CD8-positive, alpha-beta memory T cell (primary cell): ENCODE measurements around the gene CPZ. TPM values are rescaled to one million over a fixed set of nuclear protein-coding genes. Genes with fewer than 3 reads are reported as not detected.

Experiments
- CTCF ChIA-PET: fragments of 350-600 bp; sonication (Branson Sonifier 250); formaldehyde crosslinking; loops from one replicate; lab custom pipeline; 2021; ENCODE audit warnings: antibody characterized with exemption; lab: Charles Lee
- POLR2A ChIA-PET: fragments of 350-600 bp; sonication (Branson Sonifier 250); formaldehyde crosslinking; loops from one replicate; lab custom pipeline; 2021; ENCODE audit warnings: antibody characterized with exemption; lab: Charles Lee
- DNase-seq, 5 donors: peaks; one replicate each; pipeline versions ENCODE4 v3.0.0 to v3.0.0-alpha.2; 2020 to 2022; ENCODE audit warnings: mixed read lengths in 1 of 5
- H3K27ac ChIP-seq: one replicate; pipeline ENCODE4 v1.7.0; 2013; ENCODE audit warnings: low read depth, mild to moderate bottlenecking, low read length, moderate library complexity
- H3K27me3 ChIP-seq: 2 replicates; pipeline ENCODE4 v1.7.0; 2013; ENCODE audit warnings: low read length, mild to moderate bottlenecking; ENCODE audit not compliant: insufficient read depth, poor library complexity, severe bottlenecking
- H3K36me3 ChIP-seq: 2 replicates; pipeline ENCODE4 v1.7.0; 2013; ENCODE audit warnings: mild to moderate bottlenecking, low read length, moderate library complexity; ENCODE audit not compliant: insufficient read depth
- H3K4me1 ChIP-seq: 2 replicates; pipeline ENCODE4 v1.7.0; 2013; ENCODE audit warnings: mild to moderate bottlenecking, low read length, moderate library complexity; ENCODE audit not compliant: insufficient read depth
- H3K4me3 ChIP-seq: 2 replicates; pipeline ENCODE4 v1.7.0; 2013; ENCODE audit warnings: mild to moderate bottlenecking, low read length
- H3K9me3 ChIP-seq: 2 replicates; pipeline ENCODE4 v1.7.0; 2013; ENCODE audit warnings: mild to moderate bottlenecking, low read length
- H3K27ac Mint-ChIP-seq, 8 donors: one replicate each; pipeline ENCODE4 v1.8.0; 2020 to 2021; ENCODE audit warnings: mixed read lengths in 8 of 8, mild to moderate bottlenecking in 6 of 8, inconsistent platforms in 3 of 8, moderate library complexity in 3 of 8
- H3K27me3 Mint-ChIP-seq, 2 donors: one replicate each; pipeline ENCODE4 v1.8.0; 2020 to 2021; ENCODE audit warnings: mixed read lengths in 2 of 2, mild to moderate bottlenecking in 1 of 2, moderate library complexity in 1 of 2
- H3K36me3 Mint-ChIP-seq, 3 donors: one replicate each; pipeline ENCODE4 v1.8.0; 2020 to 2021; ENCODE audit warnings: mixed read lengths in 3 of 3, inconsistent platforms in 1 of 3, mild to moderate bottlenecking in 1 of 3
- H3K4me1 Mint-ChIP-seq, 3 donors: one replicate each; pipeline ENCODE4 v1.8.0; 2020 to 2021; ENCODE audit warnings: mixed read lengths in 3 of 3, inconsistent platforms in 1 of 3, mild to moderate bottlenecking in 1 of 3
- H3K4me3 Mint-ChIP-seq, 7 donors: one replicate each; pipeline ENCODE4 v1.8.0; 2020 to 2021; ENCODE audit warnings: mixed read lengths in 7 of 7, mild to moderate bottlenecking in 6 of 7, moderate library complexity in 4 of 7, inconsistent platforms in 2 of 7
- H3K9me3 Mint-ChIP-seq, 5 donors: one replicate each; pipeline ENCODE4 v1.8.0; 2020 to 2022; ENCODE audit warnings: mixed read lengths in 5 of 5, mild to moderate bottlenecking in 3 of 5, moderate library complexity in 2 of 5, inconsistent platforms in 1 of 5
- polyA plus RNA-seq: library from polyadenylated mRNA; unstranded; fragments of 300-500 nt; fragmentation: Illumina TruSeq; gene quantifications from one replicate; pipeline ENCODE4 v1.2.3, GENCODE V29; 2021
- total RNA-seq, 2 experiments: library from RNA; stranded (reverse); gene quantifications; one replicate each; pipeline ENCODE4 v1.2.3, GENCODE V29; 2021

The CPZ gene
- total and polyA plus RNA-seq, 3 experiments from 2014 or later: not detected

- CTCF ChIA-PET: no interaction called here
- Histone ChIP-seq H3K9me3 (no peaks in the 10 kb centered on the region), H3K27ac (no peak within 1 kb of the TSS), H3K4me3 (no peak within 1 kb of the TSS), H3K27me3 (no peaks in the 10 kb centered on the region), H3K36me3 (no peaks in the 10 kb centered on the region), H3K4me1 (no peaks in the 10 kb centered on the region)
- DNase-seq: no peak
- POLR2A ChIA-PET: no interaction called here
- Mint-ChIP-seq H3K36me3 (no peaks in the 10 kb centered on the region), H3K4me3 (no peak within 1 kb of the TSS), H3K4me1 (no peaks in the 10 kb centered on the region), H3K9me3 (no peaks in the 10 kb centered on the region), H3K27me3 (peaks cover 11 to 26% of the 10 kb centered on the region in 2 donors), H3K27ac (no peak within 1 kb of the TSS)
Observed at GRCh38 chr4:8580321-8581093, 12.1 kb upstream of the CPZ start, which contains the start of gene GPR78. GPR78 (plus strand) TSS chr4:8580392; CDS start chr4:8580983, 591 bp downstream.

GRCh38 chr4:8581094-8581861 is 11.3 kb upstream of the CPZ start:
- Mint-ChIP-seq H3K9me3 (no peaks in the 10 kb centered on the region), H3K36me3 (no peaks in the 10 kb centered on the region), H3K27ac (no peak overlapping the region), H3K4me1 (no peaks in the 10 kb centered on the region), H3K4me3 (no peak overlapping the region), H3K27me3 (peaks cover 13 to 25% of the 10 kb centered on the region in 2 donors)
- no peaks in the 10 kb centered on the region for H3K27me3 ChIP-seq
- H3K27ac ChIP-seq: no peak overlapping the region
- ChIA-PET POLR2A (no interaction called here), CTCF (no interaction called here)
- no peaks in the 10 kb centered on the region for H3K36me3 ChIP-seq
- DNase-seq: no peak
- no peak overlapping the region for H3K4me3 ChIP-seq
- H3K4me1 ChIP-seq: no peaks in the 10 kb centered on the region
- no peaks in the 10 kb centered on the region for H3K9me3 ChIP-seq

DNA sequence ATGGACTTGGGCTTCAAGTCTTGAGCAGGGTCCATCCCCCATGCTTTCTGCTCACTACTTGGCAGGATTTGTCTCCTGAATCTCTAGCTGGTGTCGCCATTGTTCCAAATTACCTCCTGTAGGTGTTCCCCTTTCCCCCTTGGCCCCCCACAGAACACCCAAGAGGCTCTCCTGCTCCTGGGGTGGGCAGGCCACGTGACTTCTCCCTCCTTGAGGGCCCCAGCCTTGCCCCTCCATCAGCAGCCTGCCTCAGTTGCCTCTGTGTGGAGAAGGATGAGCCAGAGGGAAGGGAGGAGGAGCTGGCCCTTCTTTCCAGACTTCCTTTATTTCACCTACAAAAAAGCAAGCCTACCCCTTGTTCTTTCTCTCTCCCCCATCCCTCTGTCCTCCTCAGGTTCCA is 10.5 kb upstream of the CPZ start:
- DNase-seq: no peak
- no peaks in the 10 kb centered on the region for H3K9me3 ChIP-seq
- H3K27me3 Mint-ChIP-seq: peaks cover 17 to 26% of the 10 kb centered on the region in 2 donors
- H3K4me3 Mint-ChIP-seq: no peak overlapping the region
- H3K9me3 Mint-ChIP-seq: no peaks in the 10 kb centered on the region
- no peaks in the 10 kb centered on the region for H3K36me3 ChIP-seq
- ChIA-PET CTCF (no interaction called here), POLR2A (no interaction called here)
- H3K36me3 Mint-ChIP-seq: no peaks in the 10 kb centered on the region
- H3K27ac Mint-ChIP-seq: no peak overlapping the region
- no peak overlapping the region for H3K27ac ChIP-seq
- H3K4me1 ChIP-seq: no peaks in the 10 kb centered on the region
- H3K4me3 ChIP-seq: no peak overlapping the region
- H3K4me1 Mint-ChIP-seq: no peaks in the 10 kb centered on the region
- H3K27me3 ChIP-seq: no peaks in the 10 kb centered on the region

GRCh38 chr4:8582436-8582835 is 10.1 kb upstream of the CPZ start:
- Histone ChIP-seq H3K36me3 (no peaks in the 10 kb centered on the region), H3K9me3 (no peaks in the 10 kb centered on the region), H3K4me1 (no peaks in the 10 kb centered on the region), H3K27me3 (no peaks in the 10 kb centered on the region), H3K4me3 (no peak overlapping the region), H3K27ac (no peak overlapping the region)
- Mint-ChIP-seq H3K27ac (no peak overlapping the region), H3K9me3 (no peaks in the 10 kb centered on the region), H3K4me1 (no peaks in the 10 kb centered on the region), H3K36me3 (no peaks in the 10 kb centered on the region), H3K27me3 (peaks cover 17 to 22% of the 10 kb centered on the region in 2 donors), H3K4me3 (no peak overlapping the region)
- ChIA-PET CTCF (no interaction called here), POLR2A (no interaction called here)
- no peak for DNase-seq

GRCh38 chr4:8582941-8583654 is 9.5 kb upstream of the CPZ start:
- Mint-ChIP-seq H3K9me3 (no peaks in the 10 kb centered on the region), H3K4me3 (no peak overlapping the region), H3K27ac (no peak overlapping the region), H3K36me3 (no peaks in the 10 kb centered on the region), H3K4me1 (no peaks in the 10 kb centered on the region), H3K27me3 (peaks cover 16 to 17% of the 10 kb centered on the region in 2 donors)
- no peaks in the 10 kb centered on the region for H3K36me3 ChIP-seq
- ChIA-PET POLR2A (no interaction called here), CTCF (no interaction called here)
- H3K4me1 ChIP-seq: no peaks in the 10 kb centered on the region
- DNase-seq: no peak
- H3K27me3 ChIP-seq: no peaks in the 10 kb centered on the region
- H3K27ac ChIP-seq: no peak overlapping the region
- H3K4me3 ChIP-seq: no peak overlapping the region
- H3K9me3 ChIP-seq: no peaks in the 10 kb centered on the region

- Mint-ChIP-seq H3K36me3 (no peaks in the 10 kb centered on the region), H3K9me3 (no peaks in the 10 kb centered on the region), H3K4me3 (no peak overlapping the region), H3K4me1 (no peaks in the 10 kb centered on the region), H3K27me3 (peaks cover 17 to 19% of the 10 kb centered on the region in 2 donors), H3K27ac (no peak overlapping the region)
- Histone ChIP-seq H3K36me3 (no peaks in the 10 kb centered on the region), H3K27ac (no peak overlapping the region), H3K4me1 (no peaks in the 10 kb centered on the region), H3K4me3 (no peak overlapping the region), H3K27me3 (no peaks in the 10 kb centered on the region), H3K9me3 (no peaks in the 10 kb centered on the region)
- ChIA-PET CTCF (no interaction called here), POLR2A (no interaction called here)
- no peak for DNase-seq
Observed at GRCh38 chr4:8583655-8584025, 8.9 kb upstream of the CPZ start.

DNA sequence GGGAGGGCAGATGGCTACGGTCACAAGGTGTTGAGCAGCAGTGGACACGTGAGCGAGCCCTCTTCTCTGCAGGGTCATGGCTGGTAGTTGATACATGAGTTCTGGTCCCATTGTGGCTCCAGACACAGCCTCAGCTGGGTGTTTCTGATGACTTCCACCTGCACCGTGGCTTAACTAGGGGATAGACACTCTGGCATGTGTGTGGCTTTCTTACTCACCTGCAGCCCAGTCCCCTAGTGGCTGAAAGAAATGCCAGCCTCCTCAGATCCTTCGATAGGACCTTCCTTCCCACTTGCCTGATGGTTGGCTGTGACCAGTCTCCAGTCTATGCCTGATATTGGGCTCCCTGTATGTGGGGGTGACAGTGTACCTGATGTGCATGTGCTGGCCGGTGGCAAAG is 7.4 kb upstream of the CPZ start:
- Mint-ChIP-seq H3K27me3 (peaks cover 13% of the 10 kb centered on the region in 2 donors), H3K4me1 (no peaks in the 10 kb centered on the region)
- CTCF ChIA-PET: no interaction called here

DNA sequence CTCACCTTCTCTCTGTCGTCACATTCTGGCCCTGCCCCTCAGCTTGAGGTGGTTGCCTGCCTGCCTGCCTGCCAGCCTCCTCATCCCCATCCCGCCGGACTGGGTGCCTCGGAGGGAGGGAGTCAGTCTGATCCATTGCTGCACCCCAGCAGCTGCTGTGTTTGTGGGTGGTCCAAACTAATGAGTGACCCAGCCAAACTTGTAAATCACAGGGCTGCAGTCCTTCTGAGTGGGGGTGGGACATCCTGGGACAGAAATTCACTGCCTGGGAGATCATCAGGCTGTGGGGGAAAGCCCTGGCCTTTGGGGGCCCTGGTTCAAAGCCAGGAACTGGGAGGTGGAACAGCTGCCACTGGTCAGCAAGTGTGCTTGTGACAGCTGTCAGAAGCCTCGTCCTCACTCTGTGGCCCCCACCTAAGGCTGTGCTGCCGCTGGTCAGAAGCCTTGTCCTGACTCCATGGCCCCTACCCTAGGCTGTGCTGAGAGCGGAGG is 6.8 kb upstream of the CPZ start:
- no peak overlapping the region for H3K4me3 Mint-ChIP-seq
- Histone ChIP-seq H3K4me3 (no peak overlapping the region), H3K9me3 (no peaks in the 10 kb centered on the region), H3K27me3 (no peaks in the 10 kb centered on the region), H3K4me1 (no peaks in the 10 kb centered on the region), H3K36me3 (no peaks in the 10 kb centered on the region), H3K27ac (no peak overlapping the region)
- peaks cover 13 to 15% of the 10 kb centered on the region in 2 donors for H3K27me3 Mint-ChIP-seq
- no peaks in the 10 kb centered on the region for H3K36me3 Mint-ChIP-seq
- H3K9me3 Mint-ChIP-seq: no peaks in the 10 kb centered on the region
- ChIA-PET POLR2A (no interaction called here), CTCF (no interaction called here)
- DNase-seq: no peak
- H3K4me1 Mint-ChIP-seq: no peaks in the 10 kb centered on the region
- H3K27ac Mint-ChIP-seq: no peak overlapping the region

More for the DNA sequence above, 7.4 kb upstream of the CPZ start:
- POLR2A ChIA-PET: no interaction called here
- Histone ChIP-seq H3K4me3 (no peak overlapping the region), H3K27me3 (no peaks in the 10 kb centered on the region), H3K4me1 (no peaks in the 10 kb centered on the region), H3K9me3 (no peaks in the 10 kb centered on the region), H3K36me3 (no peaks in the 10 kb centered on the region), H3K27ac (no peak overlapping the region)
- no peak overlapping the region for H3K4me3 Mint-ChIP-seq
- H3K27ac Mint-ChIP-seq: no peak overlapping the region
- no peaks in the 10 kb centered on the region for H3K36me3 Mint-ChIP-seq
- no peak for DNase-seq
- H3K9me3 Mint-ChIP-seq: no peaks in the 10 kb centered on the region
